ENCODE measurements around the gene SEPTIN3. TPM values are rescaled to one million over a fixed set of nuclear protein-coding genes. Genes with fewer than 3 reads are reported as not detected.

The SEPTIN3 gene
- total and polyA plus RNA-seq, 10 of the 15 experiments (the other 5 are each of a cell fraction or from before 2014, with no cell fraction given), result 0.05 to 3.1 (median 0.87) TPM

DNA sequence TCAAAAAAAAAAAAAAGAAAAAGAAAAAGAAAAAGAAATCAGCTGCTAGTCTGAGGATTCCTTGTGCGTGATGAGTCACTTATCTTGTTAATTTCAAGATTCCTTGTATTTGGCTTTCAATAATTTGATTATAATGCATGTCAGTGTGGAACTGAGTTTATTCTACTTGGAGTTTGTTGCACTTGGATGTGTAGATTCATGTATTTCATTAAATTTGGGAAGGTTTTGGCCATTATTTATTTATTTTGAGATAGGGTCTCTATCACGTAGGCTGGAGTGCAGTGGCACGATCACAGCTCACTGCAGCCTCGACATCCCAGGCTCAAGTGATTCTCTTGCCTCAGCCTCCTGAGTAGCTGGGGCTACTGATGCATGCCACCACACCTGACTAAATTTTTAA, 44.1 kb downstream of the SEPTIN3 start:
- ATAC-seq, result no peak
- ChIA-PET CTCF (no interaction called here), POLR2A (interaction anchor here (1.2 kb wide), 1 partner anchor 18 kb away, joined by 3 read pairs; no protein-coding TSS in a partner anchor)
- TF ChIP-seq POU2F2 (IDR thresholded peaks at IDR 0.05; ENCODE audit: borderline replicate concordance, low read depth, low read length) (no peak), RAD21 (IDR thresholded peaks at IDR 0.05; ENCODE audit: insufficient read depth, low read depth, low read length) (no peak), EZH2 (IDR thresholded peaks at IDR 0.05; ENCODE audit: borderline replicate concordance, control insufficient read depth, low read depth, low read length) (no peak), WRNIP1 (IDR thresholded peaks at IDR 0.05; ENCODE audit: borderline replicate concordance, low read depth, low read length) (no peak), SMAD1 (IDR thresholded peaks at IDR 0.05; ENCODE audit: low read depth, partially characterized antibody) (no peak), PAX8 (IDR thresholded peaks at IDR 0.05) (no peak), EP300 (IDR thresholded peaks at IDR 0.05; ENCODE audit: borderline replicate concordance in 1 of 2, control insufficient read depth in 1 of 2, low read depth in 2 of 2, low read length in 2 of 2) (no peak), SMC3 (IDR thresholded peaks at IDR 0.05; ENCODE audit: borderline replicate concordance, low read length) (no peak), YBX1 (IDR thresholded peaks at IDR 0.05) (no peak)
- TF ChIP-seq, protein P1, sequence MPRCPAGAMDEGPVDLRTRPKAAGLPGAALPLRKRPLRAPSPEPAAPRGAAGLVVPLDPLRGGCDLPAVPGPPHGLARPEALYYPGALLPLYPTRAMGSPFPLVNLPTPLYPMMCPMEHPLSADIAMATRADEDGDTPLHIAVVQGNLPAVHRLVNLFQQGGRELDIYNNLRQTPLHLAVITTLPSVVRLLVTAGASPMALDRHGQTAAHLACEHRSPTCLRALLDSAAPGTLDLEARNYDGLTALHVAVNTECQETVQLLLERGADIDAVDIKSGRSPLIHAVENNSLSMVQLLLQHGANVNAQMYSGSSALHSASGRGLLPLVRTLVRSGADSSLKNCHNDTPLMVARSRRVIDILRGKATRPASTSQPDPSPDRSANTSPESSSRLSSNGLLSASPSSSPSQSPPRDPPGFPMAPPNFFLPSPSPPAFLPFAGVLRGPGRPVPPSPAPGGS (IDR thresholded peaks at IDR 0.05; ENCODE audit: borderline replicate concordance, insufficient read depth, low read depth, low read length, poor library complexity, severe bottlenecking), result no peak
- TF ChIP-seq, protein P2, sequence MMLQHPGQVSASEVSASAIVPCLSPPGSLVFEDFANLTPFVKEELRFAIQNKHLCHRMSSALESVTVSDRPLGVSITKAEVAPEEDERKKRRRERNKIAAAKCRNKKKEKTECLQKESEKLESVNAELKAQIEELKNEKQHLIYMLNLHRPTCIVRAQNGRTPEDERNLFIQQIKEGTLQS (IDR thresholded peaks at IDR 0.05; ENCODE audit: borderline replicate concordance, extremely low read depth, low read depth, low read length), result no peak
- TF ChIP-seq, protein P3, sequence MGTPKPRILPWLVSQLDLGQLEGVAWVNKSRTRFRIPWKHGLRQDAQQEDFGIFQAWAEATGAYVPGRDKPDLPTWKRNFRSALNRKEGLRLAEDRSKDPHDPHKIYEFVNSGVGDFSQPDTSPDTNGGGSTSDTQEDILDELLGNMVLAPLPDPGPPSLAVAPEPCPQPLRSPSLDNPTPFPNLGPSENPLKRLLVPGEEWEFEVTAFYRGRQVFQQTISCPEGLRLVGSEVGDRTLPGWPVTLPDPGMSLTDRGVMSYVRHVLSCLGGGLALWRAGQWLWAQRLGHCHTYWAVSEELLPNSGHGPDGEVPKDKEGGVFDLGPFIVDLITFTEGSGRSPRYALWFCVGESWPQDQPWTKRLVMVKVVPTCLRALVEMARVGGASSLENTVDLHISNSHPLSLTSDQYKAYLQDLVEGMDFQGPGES (IDR thresholded peaks at IDR 0.05), result no peak
- TF ChIP-seq, protein P4, sequence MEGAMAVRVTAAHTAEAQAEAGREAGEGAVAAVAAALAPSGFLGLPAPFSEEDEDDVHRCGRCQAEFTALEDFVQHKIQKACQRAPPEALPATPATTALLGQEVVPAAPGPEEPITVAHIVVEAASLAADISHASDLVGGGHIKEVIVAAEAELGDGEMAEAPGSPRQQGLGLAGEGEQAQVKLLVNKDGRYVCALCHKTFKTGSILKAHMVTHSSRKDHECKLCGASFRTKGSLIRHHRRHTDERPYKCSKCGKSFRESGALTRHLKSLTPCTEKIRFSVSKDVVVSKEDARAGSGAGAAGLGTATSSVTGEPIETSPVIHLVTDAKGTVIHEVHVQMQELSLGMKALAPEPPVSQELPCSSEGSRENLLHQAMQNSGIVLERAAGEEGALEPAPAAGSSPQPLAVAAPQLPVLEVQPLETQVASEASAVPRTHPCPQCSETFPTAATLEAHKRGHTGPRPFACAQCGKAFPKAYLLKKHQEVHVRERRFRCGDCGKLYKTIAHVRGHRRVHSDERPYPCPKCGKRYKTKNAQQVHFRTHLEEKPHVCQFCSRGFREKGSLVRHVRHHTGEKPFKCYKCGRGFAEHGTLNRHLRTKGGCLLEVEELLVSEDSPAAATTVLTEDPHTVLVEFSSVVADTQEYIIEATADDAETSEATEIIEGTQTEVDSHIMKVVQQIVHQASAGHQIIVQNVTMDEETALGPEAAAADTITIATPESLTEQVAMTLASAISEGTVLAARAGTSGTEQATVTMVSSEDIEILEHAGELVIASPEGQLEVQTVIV (IDR thresholded peaks at IDR 0.05; ENCODE audit: borderline replicate concordance, partially characterized antibody), result no peak
- TF ChIP-seq, protein P5, sequence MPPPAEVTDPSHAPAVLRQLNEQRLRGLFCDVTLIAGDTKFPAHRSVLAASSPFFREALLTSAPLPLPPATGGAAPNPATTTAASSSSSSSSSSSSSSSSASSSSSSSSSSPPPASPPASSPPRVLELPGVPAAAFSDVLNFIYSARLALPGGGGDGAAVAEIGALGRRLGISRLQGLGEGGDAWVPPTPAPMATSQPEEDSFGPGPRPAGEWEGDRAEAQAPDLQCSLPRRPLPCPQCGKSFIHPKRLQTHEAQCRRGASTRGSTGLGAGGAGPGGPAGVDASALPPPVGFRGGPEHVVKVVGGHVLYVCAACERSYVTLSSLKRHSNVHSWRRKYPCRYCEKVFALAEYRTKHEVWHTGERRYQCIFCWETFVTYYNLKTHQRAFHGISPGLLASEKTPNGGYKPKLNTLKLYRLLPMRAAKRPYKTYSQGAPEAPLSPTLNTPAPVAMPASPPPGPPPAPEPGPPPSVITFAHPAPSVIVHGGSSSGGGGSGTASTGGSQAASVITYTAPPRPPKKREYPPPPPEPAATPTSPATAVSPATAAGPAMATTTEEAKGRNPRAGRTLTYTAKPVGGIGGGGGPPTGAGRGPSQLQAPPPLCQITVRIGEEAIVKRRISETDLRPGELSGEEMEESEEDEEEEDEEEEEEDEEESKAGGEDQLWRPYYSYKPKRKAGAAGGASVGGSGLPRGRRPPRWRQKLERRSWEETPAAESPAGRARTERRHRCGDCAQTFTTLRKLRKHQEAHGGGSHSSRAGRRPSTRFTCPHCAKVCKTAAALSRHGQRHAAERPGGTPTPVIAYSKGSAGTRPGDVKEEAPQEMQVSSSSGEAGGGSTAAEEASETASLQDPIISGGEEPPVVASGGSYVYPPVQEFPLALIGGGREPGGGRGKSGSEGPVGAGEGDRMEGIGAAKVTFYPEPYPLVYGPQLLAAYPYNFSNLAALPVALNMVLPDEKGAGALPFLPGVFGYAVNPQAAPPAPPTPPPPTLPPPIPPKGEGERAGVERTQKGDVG (CRISPR knock-in tag; IDR thresholded peaks at IDR 0.05), result no peak

More for the DNA sequence above, 44.1 kb downstream of the SEPTIN3 start:
- no TSS peak for BruUV-seq (replicated peaks)
- H3K27ac ChIP-seq (ENCODE audit: control insufficient read depth, insufficient read depth), result no peak overlapping the region
- no peaks in the 10 kb centered on the region; the same call in 2 of the 3 replicates for H3K9me3 ChIP-seq (replicated peaks; ENCODE audit: control insufficient read depth, insufficient read depth, low read length)
- intact Hi-C loops (cut with micrococcal nuclease; ENCODE audit: unreplicated experiment), result no loop called here
- FAIRE-seq (no peak), DNase-seq (ENCODE audit: low read depth, low spot score) (no peak)
- RAD21 ChIA-PET (ENCODE audit: unreplicated experiment), result no interaction called here
- WGBS (ENCODE audit: insufficient coverage, insufficient replicate concordance, low lambda C conversion rate, missing lambda C conversion rate), result 50% methylated on average over 4 of the region's 4 CpGs
- no peaks in the 10 kb centered on the region for H3K4me1 ChIP-seq (ENCODE audit: control insufficient read depth, insufficient read depth, low read length)
- in situ Hi-C loops (cut with MboI), result no loop called here
- no peak overlapping the region for H3K4me3 ChIP-seq
- no peak overlapping the region for H3K4me2 ChIP-seq (ENCODE audit: control insufficient read depth, insufficient read depth)
- no peaks in the 10 kb centered on the region for H3K79me2 ChIP-seq (ENCODE audit: control insufficient read depth, insufficient read depth, low read length)
- H2AFZ ChIP-seq (ENCODE audit: control insufficient read depth, low read depth, low read length), result no peak overlapping the region
- H3K27me3 ChIP-seq (replicated peaks in 1 of 2; ENCODE audit: control insufficient read depth in 2 of 2, insufficient read depth in 2 of 2, low read length in 1 of 2), result no peaks in the 10 kb centered on the region
- no peaks in the 10 kb centered on the region for H4K20me1 ChIP-seq (ENCODE audit: control insufficient read depth, insufficient read depth)
- H3K36me3 ChIP-seq (ENCODE audit: control insufficient read depth in 2 of 2, insufficient read depth in 2 of 2, low read length in 1 of 2), result no peaks in the 10 kb centered on the region
- H3K9ac ChIP-seq (ENCODE audit: control insufficient read depth, insufficient read depth, low read length), result no peak overlapping the region
- SMC1A ChIA-PET (ENCODE audit: uncharacterized antibody, unreplicated experiment), result no interaction called here

Data from GM12878 (cell line).